Activated T-cell treated with anti-CD3 and anti-CD28 coated beads, Interleukin-2, amount 50 U/mL, for 72 hours (primary cell): ENCODE results near the gene MAST4. TPM values are rescaled to one million over a fixed set of nuclear protein-coding genes. Genes with fewer than 3 reads are reported as not detected.
A peak's percentile ranks its signal among the peaks of the same experiment; 100 is the strongest.

ENCODE experiments used
- ATAC-seq, 2 donors: fragments of 150-1000 bp; cut with Tn5 transposase; replicated peaks in 1 of 2; 2 replicates each; pipeline ENCODE4 v1.10.0; 2021; ENCODE audit warnings: moderate library complexity in 2 of 2, mild to moderate bottlenecking in 1 of 2
- DNase-seq, 2 donors: peaks; one replicate each; pipeline ENCODE4 v3.0.0; 2021 to 2022; ENCODE audit warnings: mixed read lengths in 1 of 2
- H3K27ac Mint-ChIP-seq: one replicate; pipeline ENCODE4 v1.8.0; 2022; ENCODE audit warnings: mild to moderate bottlenecking, moderate library complexity, mixed read lengths
- H3K27me3 Mint-ChIP-seq: one replicate; pipeline ENCODE4 v1.8.0; 2022; ENCODE audit warnings: low read depth, mixed read lengths
- H3K36me3 Mint-ChIP-seq, 2 donors: one replicate each; pipeline ENCODE4 v1.8.0; 2022; ENCODE audit warnings: mixed read lengths in 2 of 2, mild to moderate bottlenecking in 1 of 2; ENCODE audit not compliant: insufficient read depth in 2 of 2
- H3K4me1 Mint-ChIP-seq: one replicate; pipeline ENCODE4 v1.8.0; 2022; ENCODE audit warnings: low read depth, mixed read lengths
- H3K4me3 Mint-ChIP-seq, 2 donors: one replicate each; pipeline ENCODE4 v1.8.0; 2022; ENCODE audit warnings: mild to moderate bottlenecking in 2 of 2, mixed read lengths in 2 of 2, moderate library complexity in 2 of 2
- H3K9me3 Mint-ChIP-seq, 2 donors: one replicate each; pipeline ENCODE4 v1.8.0; 2022; ENCODE audit warnings: mixed read lengths in 2 of 2
- total RNA-seq, 2 donors: library from RNA; stranded (reverse); gene quantifications; one replicate each; pipeline ENCODE4 v1.2.3, GENCODE V29; 2022

Gene MAST4
- total RNA-seq, 2 donors from 2014 or later: 32.9 to 38.3 TPM

DNA sequence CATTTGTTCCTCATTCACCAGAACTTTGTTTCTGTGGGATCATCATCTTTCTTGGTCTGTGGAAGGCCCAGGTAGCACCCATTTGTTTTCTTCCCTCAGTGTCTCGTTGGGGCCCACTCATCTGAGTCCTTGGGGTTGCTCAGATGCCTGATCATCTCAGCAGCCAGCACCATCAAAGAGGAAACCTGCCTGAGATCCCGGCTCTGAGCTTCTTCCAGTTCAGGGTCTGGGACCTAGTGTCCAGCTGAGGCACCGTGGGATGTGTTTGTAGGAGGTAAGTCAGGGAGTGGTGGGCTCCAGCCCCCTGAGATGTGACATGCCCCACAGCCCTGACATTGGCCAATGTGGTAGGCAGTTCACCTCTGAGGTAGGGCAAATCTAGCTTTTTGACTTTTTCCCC, 609.8 kb downstream of the MAST4 start:
- H3K4me3 Mint-ChIP-seq: peak overlapping the region; percentile 48 to 76
- H3K9me3 Mint-ChIP-seq: peaks cover 0 to 2% of the 10 kb centered on the region in 2 donors
- DNase-seq: peak in 1 of 2 donors; percentile 24
- peaks cover 84% of the 10 kb centered on the region for H3K4me1 Mint-ChIP-seq
- peaks cover 2 to 5% of the 10 kb centered on the region in 2 donors for H3K36me3 Mint-ChIP-seq
- H3K27me3 Mint-ChIP-seq: no peaks in the 10 kb centered on the region
- ATAC-seq: no peak
- peak overlapping the region; percentile 95 for H3K27ac Mint-ChIP-seq

DNA sequence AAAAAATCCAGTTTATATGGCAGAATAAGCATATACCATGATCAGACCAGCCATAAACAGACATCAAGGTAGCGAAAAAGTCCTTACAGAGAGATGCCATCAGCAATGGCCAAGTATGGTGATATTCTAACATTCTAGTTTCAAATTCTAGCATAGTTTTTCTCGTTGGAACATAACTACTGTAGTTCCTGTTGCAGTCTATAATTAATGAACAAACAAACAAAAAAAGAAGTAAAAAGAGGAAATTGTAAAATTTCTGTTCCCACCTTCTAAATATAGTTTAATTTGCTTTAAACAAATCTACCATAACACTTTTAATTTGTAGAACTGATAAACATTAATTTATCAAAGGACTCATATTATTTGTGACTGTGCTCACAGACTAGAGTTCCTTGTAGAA, 610.3 kb downstream of the MAST4 start:
- H3K27me3 Mint-ChIP-seq: no peaks in the 10 kb centered on the region
- H3K9me3 Mint-ChIP-seq: no peaks in the 10 kb centered on the region
- H3K36me3 Mint-ChIP-seq: peaks cover 0 to 2% of the 10 kb centered on the region in 2 donors
- peaks cover 81% of the 10 kb centered on the region for H3K4me1 Mint-ChIP-seq
- ATAC-seq: no peak
- H3K4me3 Mint-ChIP-seq: peak overlapping the region; percentile 48 to 76
- no peak for DNase-seq
- H3K27ac Mint-ChIP-seq: peak overlapping the region; percentile 95

DNA sequence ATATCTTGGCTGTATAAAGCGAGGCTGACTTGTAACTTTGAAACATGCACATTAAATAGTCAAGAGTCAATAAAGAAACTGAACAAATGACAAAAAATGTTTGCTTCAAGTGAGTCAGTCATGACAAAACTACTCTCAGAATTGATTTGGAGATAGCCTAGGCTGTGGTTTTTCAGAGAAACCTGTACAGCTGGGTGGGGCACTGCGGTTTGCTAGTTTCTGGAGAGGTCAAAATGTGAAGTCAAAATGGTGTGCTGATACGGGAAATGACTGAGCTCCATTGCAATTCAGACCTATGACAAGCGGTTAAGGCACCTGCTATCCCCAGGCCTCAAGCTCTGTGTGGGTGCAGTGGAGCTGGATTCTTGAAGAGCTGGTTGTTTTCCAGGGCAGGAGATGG, 610.7 kb downstream of the MAST4 start:
- peak; percentile 87 to 91 for DNase-seq
- peak; percentile 89 to 92 for ATAC-seq
- Mint-ChIP-seq H3K4me1 (peaks cover 76% of the 10 kb centered on the region), H3K27me3 (no peaks in the 10 kb centered on the region), H3K9me3 (no peaks in the 10 kb centered on the region), H3K27ac (peak overlapping the region; percentile 95), H3K36me3 (no peaks in the 10 kb centered on the region), H3K4me3 (peak overlapping the region; percentile 48 to 76)

DNA sequence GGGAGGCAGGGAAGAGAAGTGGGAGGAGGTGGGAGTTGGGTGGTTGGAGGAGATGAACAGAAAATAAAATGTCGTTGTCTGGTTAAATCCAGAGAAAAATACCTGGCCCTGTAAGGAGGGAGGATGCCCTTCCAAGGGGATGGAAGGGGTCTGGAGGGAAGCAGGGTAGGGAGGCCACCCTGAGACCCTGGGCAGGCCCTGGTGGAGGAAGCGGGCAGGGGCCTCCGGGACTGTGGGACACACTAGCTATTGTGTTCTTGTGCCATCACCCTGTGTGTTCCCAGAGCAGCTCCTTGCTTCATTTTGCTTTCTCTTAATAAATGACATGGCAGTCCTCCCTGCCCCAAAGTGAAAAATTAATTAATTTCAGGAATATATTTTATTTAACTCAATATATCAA, 612.2 kb downstream of the MAST4 start:
- Mint-ChIP-seq H3K27ac (peak overlapping the region; percentile 95), H3K9me3 (no peaks in the 10 kb centered on the region), H3K4me1 (peaks cover 62% of the 10 kb centered on the region), H3K27me3 (no peaks in the 10 kb centered on the region), H3K4me3 (peak overlapping the region in 1 of 2 donors; percentile 48), H3K36me3 (no peaks in the 10 kb centered on the region)
- no peak for DNase-seq
- no peak for ATAC-seq

DNA sequence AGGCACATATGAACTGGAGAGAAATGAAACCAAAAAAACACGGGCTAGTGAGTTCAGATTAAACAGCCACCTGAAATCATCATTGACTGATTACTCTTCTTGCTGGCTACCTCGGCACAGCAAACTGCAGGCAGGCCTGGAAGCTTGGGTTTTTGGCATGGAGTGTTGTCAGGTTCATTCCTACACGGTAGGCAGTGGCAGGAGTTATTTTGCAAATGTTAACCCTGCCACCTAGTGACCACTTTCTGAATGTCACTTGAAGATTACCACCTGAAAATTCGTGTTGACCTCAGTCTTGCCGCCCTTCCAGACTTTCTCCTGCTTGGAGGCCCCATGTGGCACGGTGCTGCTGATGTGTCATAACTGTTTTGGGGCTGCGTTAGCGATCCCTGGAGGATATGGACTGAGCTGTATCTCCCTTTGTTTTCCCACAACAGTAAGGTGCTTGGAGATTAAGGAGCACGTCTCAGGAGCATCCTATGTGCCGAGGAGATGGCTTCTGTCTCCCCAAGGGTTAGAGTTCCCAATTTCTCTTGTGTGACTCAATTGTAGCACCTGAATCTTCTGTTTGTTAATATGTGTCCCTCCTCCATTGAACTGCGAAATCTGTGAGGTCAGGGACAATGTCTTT, 613.1 kb downstream of the MAST4 start:
- peaks cover 57% of the 10 kb centered on the region for H3K4me1 Mint-ChIP-seq
- ATAC-seq (peak; percentile 32), DNase-seq (peak; percentile 57 to 77)
- H3K27me3 Mint-ChIP-seq: no peaks in the 10 kb centered on the region
- peak overlapping the region; percentile 9 to 32 for H3K4me3 Mint-ChIP-seq
- no peaks in the 10 kb centered on the region for H3K36me3 Mint-ChIP-seq
- H3K9me3 Mint-ChIP-seq: no peaks in the 10 kb centered on the region
- H3K27ac Mint-ChIP-seq: peak overlapping the region; percentile 24

DNA sequence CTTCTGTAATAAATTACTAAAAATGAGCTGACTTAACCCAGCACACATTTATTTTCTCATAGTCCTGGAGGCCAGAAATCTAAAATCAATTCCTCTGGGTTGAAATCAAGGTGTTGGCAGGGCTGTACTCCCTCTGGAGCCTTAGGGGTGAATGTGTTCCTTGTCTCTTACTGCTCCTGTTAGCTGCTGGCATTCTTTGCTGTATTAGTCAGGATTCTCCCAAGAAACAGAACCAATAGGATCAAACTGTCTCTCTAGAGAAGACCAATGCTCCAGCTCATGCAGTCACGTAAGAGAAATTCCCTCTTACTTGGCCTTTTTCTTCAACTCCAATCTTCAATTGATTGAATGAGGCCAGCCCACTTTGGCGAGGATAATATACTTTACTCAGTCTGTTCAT, 615.7 kb downstream of the MAST4 start:
- Mint-ChIP-seq H3K27me3 (no peaks in the 10 kb centered on the region), H3K4me1 (peaks cover 53% of the 10 kb centered on the region), H3K4me3 (no peak overlapping the region), H3K27ac (no peak overlapping the region), H3K36me3 (no peaks in the 10 kb centered on the region), H3K9me3 (no peaks in the 10 kb centered on the region)
- ATAC-seq (no peak), DNase-seq (no peak)

DNA sequence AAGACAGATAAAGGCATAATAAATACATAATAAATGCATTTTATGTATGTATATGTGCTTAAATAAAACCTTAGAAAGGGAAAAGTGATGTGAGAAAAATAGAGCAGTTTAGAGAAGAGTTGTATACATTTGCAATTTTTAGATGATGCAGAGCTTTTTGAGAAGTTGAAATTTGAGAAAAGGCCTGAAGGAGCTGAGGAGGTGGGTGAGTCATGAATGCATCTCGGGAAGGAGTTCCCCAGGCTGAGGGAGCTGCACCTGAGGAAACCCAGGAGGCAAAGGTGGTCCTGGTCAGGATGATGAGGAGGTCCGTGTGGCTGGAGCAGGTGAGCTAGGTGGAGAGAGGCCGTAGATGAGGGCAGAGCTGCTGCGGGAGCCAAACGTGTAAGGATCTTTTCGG, 617.8 kb downstream of the MAST4 start:
- no peaks in the 10 kb centered on the region for H3K9me3 Mint-ChIP-seq
- DNase-seq (no peak), ATAC-seq (no peak)
- H3K27me3 Mint-ChIP-seq: no peaks in the 10 kb centered on the region
- H3K36me3 Mint-ChIP-seq: no peaks in the 10 kb centered on the region
- H3K4me3 Mint-ChIP-seq: no peak overlapping the region
- H3K4me1 Mint-ChIP-seq: peaks cover 51% of the 10 kb centered on the region
- peak overlapping the region; percentile 51 for H3K27ac Mint-ChIP-seq

DNA sequence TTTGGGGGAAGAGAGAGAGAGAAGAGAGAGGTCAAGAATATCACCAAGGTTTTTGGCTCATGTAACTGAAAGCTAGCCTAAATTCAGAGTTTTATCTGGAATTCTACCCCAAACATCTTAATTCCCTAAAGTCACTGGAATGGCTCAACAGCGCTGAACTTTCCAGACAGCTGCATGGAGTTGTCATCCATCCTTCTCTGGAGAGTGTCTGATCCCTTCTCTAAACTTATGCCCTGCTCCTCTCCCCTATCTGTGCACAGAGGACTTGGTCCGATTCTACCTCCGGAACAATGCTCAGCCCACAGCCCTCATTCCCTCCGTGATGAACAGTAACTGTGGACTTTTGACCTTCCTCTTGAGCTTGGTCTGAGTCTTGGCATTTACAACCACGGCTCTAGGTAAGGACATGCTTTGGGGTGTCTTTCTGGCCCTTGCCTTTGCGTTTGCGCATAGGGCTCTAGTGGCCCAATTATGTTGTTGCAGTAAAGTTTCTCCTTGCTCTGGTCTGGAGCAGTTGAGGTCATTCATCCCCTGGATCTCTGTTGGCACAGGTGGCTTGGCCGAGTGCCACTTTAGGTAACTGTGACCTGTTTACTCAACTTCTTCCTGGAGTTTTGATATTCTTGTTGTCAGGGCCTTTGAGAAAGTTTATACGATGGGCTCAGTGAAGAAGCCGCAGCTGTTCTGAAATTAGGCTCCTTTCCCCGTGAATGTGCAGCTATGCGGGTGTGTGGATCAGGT, 618.7 kb downstream of the MAST4 start:
- Mint-ChIP-seq H3K9me3 (no peaks in the 10 kb centered on the region), H3K4me1 (peaks cover 48% of the 10 kb centered on the region), H3K27ac (no peak overlapping the region), H3K36me3 (no peaks in the 10 kb centered on the region), H3K4me3 (peak overlapping the region in 1 of 2 donors; percentile 9), H3K27me3 (no peaks in the 10 kb centered on the region)
- DNase-seq (no peak), ATAC-seq (no peak)

DNA sequence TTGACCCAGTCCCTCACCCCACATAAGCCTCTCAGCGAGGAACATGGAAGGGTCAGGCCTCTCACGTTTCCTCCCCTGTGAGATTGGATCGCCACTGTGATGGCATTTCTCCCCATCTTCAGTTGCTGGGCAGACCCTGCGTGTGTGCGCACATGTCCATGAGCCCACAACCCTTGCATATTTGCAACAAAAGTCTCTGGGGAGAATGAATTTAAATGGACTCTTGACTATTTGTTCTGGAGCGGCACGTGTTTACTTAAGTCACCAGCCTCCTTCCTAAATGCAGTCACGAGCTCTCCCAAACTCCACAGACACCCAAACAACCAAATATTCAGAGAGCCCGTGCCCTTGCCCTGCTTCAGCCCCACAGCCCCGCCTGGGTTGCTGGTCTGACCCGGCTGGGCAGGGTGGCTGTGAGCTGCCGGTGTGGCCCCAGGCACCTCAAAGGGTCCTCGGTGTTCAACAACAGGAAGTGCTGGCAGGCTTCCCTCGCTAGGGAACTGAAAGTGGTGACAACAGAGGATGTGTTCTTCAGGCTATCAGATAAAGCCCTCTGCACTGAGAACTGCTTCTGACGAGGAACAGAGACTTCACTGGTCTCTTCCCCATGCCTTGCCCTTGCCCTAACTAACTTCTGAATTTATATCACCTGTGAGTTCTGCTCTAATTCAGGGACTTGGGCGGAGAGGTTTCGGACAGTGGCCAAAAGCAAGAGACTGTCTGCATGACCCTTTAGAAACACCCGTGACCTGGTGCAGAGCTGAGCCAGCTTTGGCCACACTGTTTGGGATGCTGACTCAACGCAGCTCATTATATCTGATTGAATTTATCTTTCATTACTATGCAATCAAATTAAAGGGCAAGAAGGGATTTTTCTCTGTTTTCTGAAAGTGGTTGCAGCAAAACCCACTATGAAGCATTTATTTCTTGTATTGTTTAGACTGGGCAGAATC, 619.6 kb downstream of the MAST4 start:
- Mint-ChIP-seq H3K27ac (peak overlapping the region; percentile 94), H3K4me3 (peak overlapping the region; percentile 74 to 86), H3K4me1 (peaks cover 50% of the 10 kb centered on the region), H3K27me3 (no peaks in the 10 kb centered on the region), H3K9me3 (no peaks in the 10 kb centered on the region), H3K36me3 (no peaks in the 10 kb centered on the region)
- DNase-seq (peak; percentile 76 to 78), ATAC-seq (peak; percentile 96 to 97)

DNA sequence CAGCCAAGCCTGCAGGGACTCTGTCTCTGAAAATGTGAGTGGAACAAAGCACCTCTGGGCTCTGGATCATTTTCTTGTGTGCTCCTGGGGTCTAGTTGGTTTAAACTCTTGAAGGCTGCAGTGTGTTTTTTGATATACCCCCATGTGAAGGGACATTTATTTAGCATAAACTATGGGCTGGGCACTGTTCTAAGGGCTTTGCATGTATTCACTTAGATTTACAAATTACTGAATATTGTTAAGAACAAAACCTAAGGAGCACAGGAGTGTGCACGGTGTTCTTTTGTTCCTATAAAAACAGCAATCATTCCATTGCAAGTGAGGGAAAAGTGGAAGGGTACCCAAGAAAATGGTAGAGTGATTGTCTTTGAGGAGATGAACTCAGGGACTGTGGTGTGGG, 620.4 kb downstream of the MAST4 start:
- Mint-ChIP-seq H3K27ac (peak overlapping the region; percentile 94), H3K9me3 (no peaks in the 10 kb centered on the region), H3K4me1 (peaks cover 58% of the 10 kb centered on the region), H3K4me3 (peak overlapping the region; percentile 74 to 86), H3K36me3 (no peaks in the 10 kb centered on the region), H3K27me3 (no peaks in the 10 kb centered on the region)
- no peak for DNase-seq
- no peak for ATAC-seq
